ENCODE measurements around the gene CD70.

GRCh38 chr19:6539514-6539913, 51.4 kb downstream of the CD70 start:
- TF ChIP-seq SUZ12 (IDR thresholded peaks at IDR 0.05; ENCODE audit: extremely low read depth, insufficient read depth, insufficient read length) = no peak
- TF ChIP-seq YY1 (IDR thresholded peaks at IDR 0.05; ENCODE audit: insufficient read depth, insufficient read length) = no peak

Data from NT2/D1 (cell line).